Gastroesophageal sphincter (tissue), 4 donors: ENCODE measurements around the gene FARS2. TPM values are rescaled to one million over a fixed set of nuclear protein-coding genes. Genes with fewer than 3 reads are reported as not detected.
A peak's percentile ranks its signal among the peaks of the same experiment; 100 is the strongest.

Source experiments
- ATAC-seq: fragments of 150-250 bp; one replicate; pipeline ENCODE4 v1.9.1; 2016; ENCODE audit warnings: mild to moderate bottlenecking, moderate library complexity
- H3K27ac ChIP-seq, 4 donors: fragments of 200-600 bp; sonication (generic) in 3 of 4; 1 replicate in 3 of 4; 2 replicates in 1 of 4; pipeline ENCODE4 v1.5.1; 2016 to 2019
- H3K27me3 ChIP-seq: fragments of 200-600 bp; sonication (generic); one replicate; pipeline ENCODE4 v1.5.1; 2019
- H3K36me3 ChIP-seq, 2 donors: fragments of 200-600 bp; sonication (generic); one replicate each; pipeline ENCODE4 v1.5.1; 2019; ENCODE audit warnings: control low read depth in 1 of 2
- H3K4me1 ChIP-seq, 3 donors: fragments of 200-600 bp; sonication (generic); 1 replicate in 2 of 3; 2 replicates in 1 of 3; pipeline ENCODE4 v1.5.1; 2016 to 2019; ENCODE audit warnings: control low read depth in 2 of 3
- H3K4me3 ChIP-seq, 2 donors: fragments of 200-600 bp; sonication (generic); one replicate each; pipeline ENCODE4 v1.5.1; 2019; ENCODE audit warnings: mild to moderate bottlenecking in 1 of 2, moderate library complexity in 1 of 2
- H3K9me3 ChIP-seq, 3 donors: fragments of 200-600 bp; sonication (generic); one replicate each; pipeline ENCODE4 v1.5.1; 2017 to 2019; ENCODE audit warnings: control low read depth in 2 of 3
- CTCF ChIP-seq, 4 experiments: fragments of 200-600 bp in 2 of 4; fragments of 450-650 bp in 2 of 4; sonication (generic) in 1 of 4; IDR thresholded peaks; one replicate each; pipeline ENCODE4 v1.5.1; 2017 to 2019; ENCODE audit warnings: antibody characterized with exemption in 4 of 4, mild to moderate bottlenecking in 2 of 4, moderate library complexity in 2 of 4
- EP300 ChIP-seq: sonication (generic); formaldehyde crosslinking; IDR thresholded peaks from one replicate; pipeline ENCODE4 v1.6.1; 2017; ENCODE audit warnings: antibody characterized with exemption, mild to moderate bottlenecking
- POLR2A ChIP-seq, 2 donors: fragments of 450-650 bp; IDR thresholded peaks; one replicate each; pipeline ENCODE4 v1.6.1; 2017; ENCODE audit warnings: antibody characterized with exemption in 2 of 2, mild to moderate bottlenecking in 2 of 2, moderate library complexity in 1 of 2
- POLR2AphosphoS5 ChIP-seq: sonication (generic); formaldehyde crosslinking; IDR thresholded peaks from one replicate; pipeline ENCODE4 v1.6.1; 2017; ENCODE audit warnings: antibody characterized with exemption
- WGBS, 2 donors: methylation state at CpG; one replicate each; pipeline ENCODE4 v1.1.5; 2018; ENCODE audit warnings: low coverage in 1 of 2; 5-methylcytosine and 5-hydroxymethylcytosine counted together
- total RNA-seq, 4 donors: library from RNA; depleted of rRNA; stranded (reverse); fragments of >200 nt; gene quantifications; one replicate each; pipeline ENCODE4 v1.1.0, GENCODE V29; 2016

FARS2 gene
- total RNA-seq, 4 donors from 2014 or later: 9.8 to 16.3 (median 14.4) TPM

GRCh38 chr6:5287205-5287965 is 26.1 kb downstream of the FARS2 start:
- Histone ChIP-seq H3K27ac (peak overlapping the region in 3 of 4 donors; percentile 8 to 46 (median 14)), H3K4me3 (no peak overlapping the region), H3K9me3 (no peaks in the 10 kb centered on the region), H3K36me3 (peaks cover 0 to 5% of the 10 kb centered on the region in 2 donors), H3K4me1 (peaks cover 0 to 22% (median 10%) of the 10 kb centered on the region in 3 donors), H3K27me3 (no peaks in the 10 kb centered on the region)
- 42 to 50% methylated on average over 7 to 11 of the region's 12 CpGs for WGBS, 2 donors
- TF ChIP-seq EP300 (no peak), CTCF (IDR thresholded peaks at IDR 0.05) (no peak), POLR2AphosphoS5 (no peak), POLR2A (IDR thresholded peaks at IDR 0.05) (no peak)
- ATAC-seq: peak; percentile 76

- peak overlapping the region in 2 of 4 donors; percentile 14 to 46 for H3K27ac ChIP-seq
- H3K27me3 ChIP-seq: no peaks in the 10 kb centered on the region
- no peak for ATAC-seq
- H3K9me3 ChIP-seq: no peaks in the 10 kb centered on the region
- peaks cover 0 to 23% (median 10%) of the 10 kb centered on the region in 3 donors for H3K4me1 ChIP-seq
- TF ChIP-seq POLR2A (IDR thresholded peaks at IDR 0.05) (no peak), EP300 (no peak), POLR2AphosphoS5 (no peak), CTCF (IDR thresholded peaks at IDR 0.05) (no peak)
- peaks cover 0 to 5% of the 10 kb centered on the region in 2 donors for H3K36me3 ChIP-seq
- H3K4me3 ChIP-seq: no peak overlapping the region
- WGBS, 2 donors: 73 to 82% methylated on average over 2 of the region's 2 CpGs
These were observed 26.6 kb downstream of the FARS2 start for GRCh38 chr6:5287966-5288297.

- H3K4me3 ChIP-seq: no peak overlapping the region
- H3K9me3 ChIP-seq: no peaks in the 10 kb centered on the region
- H3K36me3 ChIP-seq: peaks cover 0 to under 1% of the 10 kb centered on the region in 2 donors
- H3K27me3 ChIP-seq: no peaks in the 10 kb centered on the region
- no peak for ATAC-seq
- no peak for TF ChIP-seq POLR2A (IDR thresholded peaks at IDR 0.05)
- no peak for TF ChIP-seq EP300
- no peak for TF ChIP-seq POLR2AphosphoS5
- TF ChIP-seq CTCF (IDR thresholded peaks at IDR 0.05): no peak
- whole genome bisulfite sequencing, 2 donors: 80 to 94% methylated on average over 1 of the region's 1 CpG
- H3K4me1 ChIP-seq: peaks cover 0 to 33% (median 16%) of the 10 kb centered on the region in 3 donors
- H3K27ac ChIP-seq: no peak overlapping the region
These were observed 28.8 kb downstream of the FARS2 start for GRCh38 chr6:5290097-5290496.

GRCh38 chr6:5290500-5290899 is 29.2 kb downstream of the FARS2 start:
- Histone ChIP-seq H3K27ac (no peak overlapping the region), H3K4me1 (peaks cover 0 to 37% (median 16%) of the 10 kb centered on the region in 3 donors), H3K27me3 (no peaks in the 10 kb centered on the region), H3K4me3 (no peak overlapping the region), H3K9me3 (no peaks in the 10 kb centered on the region), H3K36me3 (no peaks in the 10 kb centered on the region)
- no peak for TF ChIP-seq CTCF (IDR thresholded peaks at IDR 0.05)
- no peak for TF ChIP-seq POLR2A (IDR thresholded peaks at IDR 0.05)
- TF ChIP-seq EP300: no peak
- TF ChIP-seq POLR2AphosphoS5: no peak
- no peak for ATAC-seq

- Histone ChIP-seq H3K4me1 (peaks cover 0 to 36% (median 12%) of the 10 kb centered on the region in 3 donors), H3K36me3 (peaks cover 0 to 3% of the 10 kb centered on the region in 2 donors), H3K27ac (no peak overlapping the region), H3K4me3 (no peak overlapping the region), H3K9me3 (no peaks in the 10 kb centered on the region), H3K27me3 (no peaks in the 10 kb centered on the region)
- WGBS, 2 donors: 0 to 31% methylated on average over 1 of the region's 1 CpG
- TF ChIP-seq EP300 (no peak), POLR2A (IDR thresholded peaks at IDR 0.05) (no peak)
- no peak for ATAC-seq
These were observed 30.8 kb downstream of the FARS2 start for GRCh38 chr6:5292154-5292553.
